ENCODE results near the gene MTSS2.

Gene MTSS2

GRCh38 chr16:70665113-70665694 lies 20.6 kb downstream of the MTSS2 start:
- TF ChIP-seq TCF4 (CRISPR knock-in tag; IDR thresholded peaks at IDR 0.05; ENCODE audit: borderline replicate concordance) (no peak), ISL1 (CRISPR knock-in tag; IDR thresholded peaks at IDR 0.05) (no peak), ZC3H10 (CRISPR knock-in tag; IDR thresholded peaks at IDR 0.05) (no peak), BACH2 (CRISPR knock-in tag; IDR thresholded peaks at IDR 0.05; ENCODE audit: borderline replicate concordance) (no peak), TSHZ2 (CRISPR knock-in tag; IDR thresholded peaks at IDR 0.05) (no peak), ZFP3 (CRISPR knock-in tag; IDR thresholded peaks at IDR 0.05) (no peak)
- ATAC-seq: no peak

- TF ChIP-seq BACH2 (CRISPR knock-in tag; IDR thresholded peaks at IDR 0.05; ENCODE audit: borderline replicate concordance): no peak
- no peak for TF ChIP-seq RARB (CRISPR knock-in tag; IDR thresholded peaks at IDR 0.05)
- no peak for TF ChIP-seq ZFP30 (CRISPR knock-in tag; IDR thresholded peaks at IDR 0.05)
- no peak for TF ChIP-seq CSDC2 (CRISPR knock-in tag; IDR thresholded peaks at IDR 0.05)
- TF ChIP-seq ZNF565 (CRISPR knock-in tag; conservative IDR thresholded peaks at IDR 0.05; ENCODE audit: low read depth): no peak
- no peak for TF ChIP-seq OSR1 (CRISPR knock-in tag; IDR thresholded peaks at IDR 0.05)
- no peak for TF ChIP-seq TOX (CRISPR knock-in tag; IDR thresholded peaks at IDR 0.05; ENCODE audit: borderline replicate concordance)
- TF ChIP-seq CREB5 (CRISPR knock-in tag; IDR thresholded peaks at IDR 0.05; ENCODE audit: low read depth): no peak
- no peak for TF ChIP-seq ZNF8 (CRISPR knock-in tag; IDR thresholded peaks at IDR 0.05)
- no peak for ATAC-seq
Measured at GRCh38 chr16:70664325-70665112, 21.3 kb downstream of the MTSS2 start.

DNA sequence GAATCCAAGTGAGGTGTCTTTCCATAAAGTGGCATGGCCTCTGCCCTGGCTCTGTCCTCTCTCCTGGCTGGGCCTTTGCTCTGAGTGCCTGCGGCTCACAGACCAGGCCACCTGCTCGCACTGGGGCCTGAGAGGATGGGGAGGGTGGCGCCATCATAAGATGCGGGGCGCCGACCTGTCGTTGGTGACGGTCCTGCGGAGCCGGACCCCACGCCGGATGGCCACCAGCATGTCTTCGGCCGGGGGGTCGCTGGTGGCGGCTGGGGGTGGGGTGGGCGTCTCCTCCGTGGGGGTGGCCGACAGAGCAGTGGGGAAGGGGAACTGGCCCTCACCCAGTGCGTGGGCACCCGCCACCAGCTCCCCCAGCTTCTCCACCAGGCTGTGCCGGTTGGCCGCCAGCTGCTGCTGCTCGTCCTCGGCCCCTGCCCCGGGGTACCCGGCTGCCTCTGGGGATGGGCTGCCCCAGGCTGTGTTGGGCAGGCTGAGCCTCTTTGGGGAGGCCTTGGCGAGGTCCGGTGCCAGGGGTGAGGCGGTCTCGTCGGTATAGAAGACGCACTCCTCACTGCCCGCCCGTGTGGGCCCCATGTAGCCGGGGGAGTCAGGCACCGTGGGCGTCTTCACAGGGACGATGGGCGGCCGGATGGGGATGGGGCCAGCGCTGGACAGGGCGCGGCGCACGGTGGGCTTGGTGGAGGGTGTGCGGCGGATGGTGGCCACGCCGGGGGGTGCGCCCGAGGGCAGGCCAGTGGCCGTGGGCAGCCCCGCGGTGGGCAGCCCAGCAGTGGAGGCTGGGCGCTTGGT lies 22.1 kb downstream of the MTSS2 start:
- TF ChIP-seq ZFP30 (CRISPR knock-in tag; IDR thresholded peaks at IDR 0.05) (no peak), BACH2 (CRISPR knock-in tag; IDR thresholded peaks at IDR 0.05; ENCODE audit: borderline replicate concordance) (no peak), PATZ1 (CRISPR knock-in tag; IDR thresholded peaks at IDR 0.05; ENCODE audit: borderline replicate concordance) (no peak), ZFP3 (CRISPR knock-in tag; IDR thresholded peaks at IDR 0.05) (no peak), CREB5 (CRISPR knock-in tag; IDR thresholded peaks at IDR 0.05; ENCODE audit: low read depth) (no peak), ESRRG (CRISPR knock-in tag; IDR thresholded peaks at IDR 0.05) (no peak), TSHZ2 (CRISPR knock-in tag; IDR thresholded peaks at IDR 0.05) (no peak), PPARA (CRISPR knock-in tag; IDR thresholded peaks at IDR 0.05; ENCODE audit: borderline replicate concordance) (no peak), CSDC2 (CRISPR knock-in tag; IDR thresholded peaks at IDR 0.05) (no peak), CSRNP3 (CRISPR knock-in tag; IDR thresholded peaks at IDR 0.05) (no peak), SNAI2 (CRISPR knock-in tag; IDR thresholded peaks at IDR 0.05) (no peak), TOX (CRISPR knock-in tag; IDR thresholded peaks at IDR 0.05; ENCODE audit: borderline replicate concordance) (no peak), RARB (CRISPR knock-in tag; IDR thresholded peaks at IDR 0.05) (no peak), ISL1 (CRISPR knock-in tag; IDR thresholded peaks at IDR 0.05) (no peak), ZNF565 (CRISPR knock-in tag; conservative IDR thresholded peaks at IDR 0.05; ENCODE audit: low read depth) (no peak), GLIS3 (CRISPR knock-in tag; IDR thresholded peaks at IDR 0.05) (no peak), ZC3H10 (CRISPR knock-in tag; IDR thresholded peaks at IDR 0.05) (no peak)
- ATAC-seq: no peak

Measured in SK-N-SH treated with all-trans-retinoic acid at 6 μM for 48 hours (cell line).